MM.1S (cell line): ENCODE data around the gene FAM180A.

ENCODE experiments used
- CTCF ChIP-seq: fragments of 300-600 bp; sonication (generic); IDR thresholded peaks from 2 replicates; pipeline ENCODE4 v1.5.1; 2016; ENCODE audit warnings: antibody characterized with exemption, low read length, mixed read lengths
- EZH2 ChIP-seq: fragments of 300-600 bp; sonication (generic); optimal IDR thresholded peaks from 2 replicates; pipeline ENCODE3; 2017; ENCODE audit warnings: low read depth, mild to moderate bottlenecking, antibody characterized with exemption, low read length, mixed read lengths
- EZH2phosphoT487 ChIP-seq: fragments of 300-600 bp; sonication (generic); IDR thresholded peaks from 2 replicates; pipeline ENCODE4 v1.6.1; 2018; ENCODE audit warnings: antibody characterized with exemption, low read length

DNA sequence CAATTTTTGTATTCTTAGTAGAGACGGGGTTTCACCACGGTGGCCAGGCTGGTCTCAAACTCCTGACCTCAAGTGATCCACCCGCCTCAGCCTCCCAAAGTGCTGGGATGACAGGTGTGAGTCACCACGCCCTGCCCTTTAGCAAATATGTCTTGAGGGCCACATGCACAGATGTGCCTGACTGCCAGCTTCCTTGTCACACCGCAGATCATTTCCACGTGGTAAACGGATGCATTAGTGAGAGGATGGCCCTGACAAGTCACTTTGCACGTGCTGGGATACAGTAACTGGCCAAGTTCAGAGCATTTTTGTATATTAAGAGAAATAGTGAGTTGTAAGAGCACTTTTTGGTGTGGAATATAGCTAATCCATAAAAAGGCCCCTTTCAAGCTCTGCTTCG is 44.3 kb upstream of the FAM180A start:
- no peak for TF ChIP-seq CTCF
- no peak for TF ChIP-seq EZH2
- TF ChIP-seq EZH2phosphoT487 = no peak
